GM12878 (cell line): Measurements from ENCODE around the gene FOXK1. TPM values are rescaled to one million over a fixed set of nuclear protein-coding genes. Genes with fewer than 3 reads are reported as not detected.

Experiments
- BCL11A ChIP-seq: IDR thresholded peaks from 2 replicates; pipeline ENCODE4 v1.6.1; 2011; ENCODE audit warnings: low read depth, low read length
- CHD2 ChIP-seq: IDR thresholded peaks from 2 replicates; pipeline ENCODE4 v1.6.1; 2011; ENCODE audit warnings: low read depth, low read length, improper control_type of control experiment, borderline replicate concordance
- EGR1 ChIP-seq, 2 experiments: IDR thresholded peaks; 1 replicate in 1 of 2; 2 replicates in 1 of 2; pipeline ENCODE4 v1.6.1; 2011 to 2012; ENCODE audit warnings: low read depth in 2 of 2, low read length in 2 of 2, borderline replicate concordance in 1 of 2, mild to moderate bottlenecking in 1 of 2, moderate library complexity in 1 of 2
- EP300 ChIP-seq, 2 experiments: fragments of 150-350 bp in 1 of 2; IDR thresholded peaks; 2 replicates each; pipeline ENCODE4 v1.6.1; 2011 to 2012; ENCODE audit warnings: low read depth in 2 of 2, low read length in 2 of 2, borderline replicate concordance in 1 of 2, improper control_type of control experiment in 1 of 2, inconsistent platforms in 1 of 2; ENCODE audit not compliant: control insufficient read depth in 1 of 2
- HDGF ChIP-seq: fragments of 450-650 bp; IDR thresholded peaks from 2 replicates; pipeline ENCODE4 v1.6.1; 2016; ENCODE audit warnings: antibody characterized with exemption
- IKZF1 ChIP-seq: fragments of 450-650 bp; conservative IDR thresholded peaks from 2 replicates; pipeline ENCODE4 v1.6.1; 2017; ENCODE audit warnings: antibody characterized with exemption, mild to moderate bottlenecking
- IKZF2 ChIP-seq, 2 experiments: fragments of 450-650 bp; IDR thresholded peaks; 2 replicates each; pipeline ENCODE4 v1.6.1; 2017; ENCODE audit warnings: mild to moderate bottlenecking in 2 of 2, moderate library complexity in 2 of 2
- IRF4 ChIP-seq: IDR thresholded peaks from 2 replicates; pipeline ENCODE4 v1.6.1; 2011; ENCODE audit warnings: low read depth, low read length
- LARP7 ChIP-seq: fragments of 450-650 bp; IDR thresholded peaks from 2 replicates; pipeline ENCODE4 v1.6.1; 2017; ENCODE audit warnings: mild to moderate bottlenecking
- POLR2A ChIP-seq: IDR thresholded peaks from 2 replicates; pipeline ENCODE4 v1.6.1; 2011; ENCODE audit warnings: low read depth, mild to moderate bottlenecking, low read length
- SMAD5 ChIP-seq: IDR thresholded peaks from 2 replicates; pipeline ENCODE4 v1.6.1; 2016; ENCODE audit warnings: antibody characterized with exemption, low read depth
- ZNF207 ChIP-seq: fragments of 450-650 bp; IDR thresholded peaks from 2 replicates; pipeline ENCODE4 v1.6.1; 2014; ENCODE audit warnings: antibody characterized with exemption, mild to moderate bottlenecking, borderline replicate concordance
- ZNF217 ChIP-seq: fragments of 450-650 bp; IDR thresholded peaks from 2 replicates; pipeline ENCODE4 v1.6.1; 2017; ENCODE audit warnings: antibody characterized with exemption, mild to moderate bottlenecking
- polyA plus RNA-seq, 11 experiments: library from polyadenylated mRNA; depleted of rRNA in 4 of 11; unstranded in 6 of 11; stranded (reverse) in 5 of 11; fragments of >200 nt; fragmentation: Nextera tagmentation in 4 of 11; fragmentation: Illumina TruSeq in 1 of 11; extraction: Ambion mirVana in 4 of 11; extraction: Trizol in 1 of 11; gene quantifications; 1 replicate in 1 of 11; 2 replicates in 10 of 11; pipeline versions ENCODE4 v1.2.1 to v1.2.3, GENCODE V29; 2011 to 2016; ENCODE audit warnings: inconsistent platforms in 2 of 11, missing spikeins in 2 of 11, low read depth in 1 of 11
- total RNA-seq, 4 experiments: library from RNA; depleted of rRNA in 3 of 4; stranded (reverse); fragments of >200 nt in 3 of 4; fragmentation: Illumina TruSeq in 1 of 4; extraction: Trizol in 1 of 4; gene quantifications; 2 replicates each; pipeline versions ENCODE4 v1.2.1 to v1.2.3, GENCODE V29; 2013 to 2021
- TF ChIP-seq, protein P1 (sequence below): fragments of 450-650 bp; IDR thresholded peaks from 2 replicates; pipeline ENCODE4 v1.6.1; 2016; ENCODE audit warnings: mild to moderate bottlenecking

Gene FOXK1
- total and polyA plus RNA-seq, 10 of the 15 experiments (the other 5 are each of a cell fraction or from before 2014, with no cell fraction given) = 0.24 to 31.8 (median 4.5) TPM

DNA sequence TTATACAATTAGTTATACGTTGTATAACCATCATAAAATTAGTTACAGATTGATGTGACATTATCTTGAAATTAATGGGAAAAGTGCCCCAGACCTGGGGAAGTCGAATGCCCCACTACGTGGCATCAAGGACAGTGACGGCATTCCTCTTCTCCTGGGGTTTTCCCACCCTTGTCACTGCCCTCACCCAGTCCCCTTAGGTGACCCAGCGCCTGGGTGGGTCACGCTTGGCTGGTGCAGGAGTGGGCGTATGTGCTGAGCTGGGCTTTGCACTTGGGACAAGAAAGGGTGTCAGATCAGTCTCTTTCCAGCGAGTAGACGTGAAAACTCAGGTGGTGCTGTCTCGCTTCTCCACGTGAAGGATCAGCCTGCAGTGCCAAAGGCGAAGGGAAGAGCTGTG is 7.6 kb downstream of the FOXK1 start (continued):
- TF ChIP-seq EP300 (IDR thresholded peaks at IDR 0.05; ENCODE audit: borderline replicate concordance in 1 of 2, control insufficient read depth in 1 of 2, low read depth in 2 of 2, low read length in 2 of 2) = no peak
- no peak for TF ChIP-seq LARP7
- TF ChIP-seq IKZF2 (IDR thresholded peaks at IDR 0.05) = peak; percentile 45 to 47; a peak in 3 of 4 replicates
- peak in 1 of 2 experiments; percentile 87; a peak in 2 of 3 replicates for TF ChIP-seq EGR1 (IDR thresholded peaks at IDR 0.05; ENCODE audit: borderline replicate concordance in 1 of 2, low read depth in 2 of 2, low read length in 2 of 2)
- no peak for TF ChIP-seq BCL11A
- no peak for TF ChIP-seq ZNF217
- TF ChIP-seq IRF4 = no peak
- TF ChIP-seq, protein P1, sequence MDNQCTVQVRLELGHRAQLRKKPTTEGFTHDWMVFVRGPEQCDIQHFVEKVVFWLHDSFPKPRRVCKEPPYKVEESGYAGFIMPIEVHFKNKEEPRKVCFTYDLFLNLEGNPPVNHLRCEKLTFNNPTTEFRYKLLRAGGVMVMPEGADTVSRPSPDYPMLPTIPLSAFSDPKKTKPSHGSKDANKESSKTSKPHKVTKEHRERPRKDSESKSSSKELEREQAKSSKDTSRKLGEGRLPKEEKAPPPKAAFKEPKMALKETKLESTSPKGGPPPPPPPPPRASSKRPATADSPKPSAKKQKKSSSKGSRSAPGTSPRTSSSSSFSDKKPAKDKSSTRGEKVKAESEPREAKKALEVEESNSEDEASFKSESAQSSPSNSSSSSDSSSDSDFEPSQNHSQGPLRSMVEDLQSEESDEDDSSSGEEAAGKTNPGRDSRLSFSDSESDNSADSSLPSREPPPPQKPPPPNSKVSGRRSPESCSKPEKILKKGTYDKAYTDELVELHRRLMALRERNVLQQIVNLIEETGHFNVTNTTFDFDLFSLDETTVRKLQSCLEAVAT = no peak
- peak; percentile 54 for TF ChIP-seq IKZF1
- 0 out of 2 replicates have a peak, but pooled peaks have one; percentile 37 for TF ChIP-seq HDGF
- no peak for TF ChIP-seq SMAD5
- no peak for TF ChIP-seq CHD2
- no peak for TF ChIP-seq POLR2A
- no peak for TF ChIP-seq ZNF207
- TF ChIP-seq, all 136 proteins: peak for 9
